Lower leg skin (tissue), 4 donors: ENCODE data around the gene NME3. TPM values are rescaled to one million over a fixed set of nuclear protein-coding genes. Genes with fewer than 3 reads are reported as not detected.

Experiments
- DNase-seq, 2 donors: peaks; one replicate each; pipeline ENCODE4 v3.0.0-alpha.2; 2019; ENCODE audit warnings: low spot score in 2 of 2
- H3K4me3 ChIP-seq: fragments of 200-600 bp; sonication (generic); 2 replicates; pipeline ENCODE4 v1.5.1; 2017; ENCODE audit warnings: mild to moderate bottlenecking, low read depth; ENCODE audit not compliant: poor library complexity, severe bottlenecking
- CTCF ChIP-seq, 3 donors: fragments of 450-650 bp; IDR thresholded peaks; one replicate each; pipeline ENCODE4 v1.5.1; 2016; ENCODE audit warnings: antibody characterized with exemption in 3 of 3, mild to moderate bottlenecking in 3 of 3, moderate library complexity in 2 of 3
- POLR2A ChIP-seq, 2 donors: fragments of 450-650 bp; IDR thresholded peaks; one replicate each; pipeline ENCODE4 v1.6.1; 2016 to 2017; ENCODE audit warnings: antibody characterized with exemption in 2 of 2, mild to moderate bottlenecking in 1 of 2, moderate library complexity in 1 of 2
- whole genome bisulfite sequencing, 2 donors: methylation state at CpG; one replicate each; pipeline ENCODE4 v1.1.5; 2018; 5-methylcytosine and 5-hydroxymethylcytosine counted together
- intact Hi-C: fragments of 100-400 bp; cut with DNase I; formaldehyde crosslinking; loops from one replicate; pipeline ENCODE4 v1.15.0; 2023; ENCODE audit warnings: low total_unique reads
- total RNA-seq, 4 donors: library from RNA; depleted of rRNA; stranded (reverse); fragments of >200 nt; gene quantifications; one replicate each; pipeline ENCODE4 v1.1.0, GENCODE V29; 2016

The NME3 gene
- total RNA-seq, 4 donors from 2014 or later, result 77.7 to 98.4 (median 85.8) TPM

GRCh38 chr16:1789643-1790045 is 18.3 kb upstream of the NME3 start:
- DNase-seq, result peak in 1 of 2 donors; percentile 85
- TF ChIP-seq POLR2A (IDR thresholded peaks at IDR 0.05), result no peak
- TF ChIP-seq CTCF (IDR thresholded peaks at IDR 0.05), result no peak
- H3K4me3 ChIP-seq, result no peak overlapping the region
- intact Hi-C loops, result no loop called here
- WGBS, 2 donors, result 60 to 76% methylated on average over 11 to 25 of the region's 25 CpGs

- H3K4me3 ChIP-seq, result no peak overlapping the region
- no peak for TF ChIP-seq CTCF (IDR thresholded peaks at IDR 0.05)
- no peak for TF ChIP-seq POLR2A (IDR thresholded peaks at IDR 0.05)
- intact Hi-C loops, result no loop called here
- WGBS, 2 donors, result 28 to 58% methylated on average over 12 to 17 of the region's 19 CpGs
- DNase-seq, result no peak
These were observed 17.4 kb upstream of the NME3 start for GRCh38 chr16:1788708-1789100.

GRCh38 chr16:1788095-1788707 is 16.9 kb upstream of the NME3 start:
- H3K4me3 ChIP-seq, result no peak overlapping the region
- intact Hi-C loops, result no loop called here
- WGBS, 2 donors, result 70 to 80% methylated on average over 28 to 32 of the region's 38 CpGs
- no peak for TF ChIP-seq POLR2A (IDR thresholded peaks at IDR 0.05)
- TF ChIP-seq CTCF (IDR thresholded peaks at IDR 0.05), result no peak
- peak in 1 of 2 donors; percentile 85 for DNase-seq

GRCh38 chr16:1787322-1788094 is 16.2 kb upstream of the NME3 start:
- TF ChIP-seq CTCF (IDR thresholded peaks at IDR 0.05) (no peak), POLR2A (IDR thresholded peaks at IDR 0.05) (no peak)
- intact Hi-C loops, result no loop called here
- no peak for DNase-seq
- 88 to 91% methylated on average over 26 to 32 of the region's 44 CpGs for WGBS, 2 donors
- no peak overlapping the region for H3K4me3 ChIP-seq

GRCh38 chr16:1787056-1787321 is 15.6 kb upstream of the NME3 start:
- intact Hi-C loops, result no loop called here
- H3K4me3 ChIP-seq, result no peak overlapping the region
- no peak for TF ChIP-seq POLR2A (IDR thresholded peaks at IDR 0.05)
- no peak for TF ChIP-seq CTCF (IDR thresholded peaks at IDR 0.05)
- DNase-seq, result no peak
- WGBS, 2 donors, result 83 to 94% methylated on average over 2 to 4 of the region's 6 CpGs
